K562 (cell line): ENCODE results near the gene MSANTD4. TPM values are rescaled to one million over a fixed set of nuclear protein-coding genes. Genes with fewer than 3 reads are reported as not detected.

Source experiments
- ATAC-seq: fragments of 200-7000 bp; cut with Tn5 transposase; 3 replicates; pipeline ENCODE4 v1.9.1; 2020; ENCODE audit warnings: moderate library complexity
- BruUV-seq: library from RNA; stranded (reverse); fragments of 400-500 nt; replicated peaks from 2 replicates; lab custom pipeline; 2021; lab: Mats Ljungman, UMichigan
- CTCF ChIA-PET: fragments of 300-600 bp; formaldehyde crosslinking; extraction: SDS; loops from one replicate; lab custom pipeline; 2021; ENCODE audit warnings: low intra/inter-chr PET ratio; lab: Yijun Ruan, JAX
- POLR2A ChIA-PET: fragments of 300-600, 350-650 bp; sonication (Branson Sonifier 250); formaldehyde crosslinking; extraction: SDS; loops from one replicate; lab custom pipeline; 2021; ENCODE audit warnings: antibody characterized with exemption, inconsistent platforms; lab: Yijun Ruan, JAX
- DNase-seq, 4 experiments: peaks; one replicate each; pipeline versions ENCODE4 v3.0.0 to v3.0.0-alpha.2; 2011 to 2018; ENCODE audit warnings: low spot score in 3 of 4, mixed read lengths in 3 of 4; ENCODE audit errors: extremely low read depth in 1 of 4
- FAIRE-seq: peaks from 2 replicates; lab custom pipeline; 2011; peaks lifted over from hg19 to GRCh38; lab: Jason Lieb, UNC
- H2AFZ ChIP-seq: 2 replicates; pipeline ENCODE4 v1.6.0; 2011; ENCODE audit warnings: low read depth, low read length, control low read depth, inconsistent platforms
- H3K27ac ChIP-seq: fragments of 200-600 bp; 3 replicates; pipeline ENCODE4 v1.8.0; 2011; ENCODE audit warnings: low read depth, mild to moderate bottlenecking, control low read depth, inconsistent platforms, low read length, moderate library complexity, mixed read lengths; ENCODE audit errors: extremely low read depth
- H3K27me3 ChIP-seq, 2 experiments: fragments of 300-600 bp in 1 of 2; 2 replicates in 1 of 2; 3 replicates in 1 of 2; pipeline versions ENCODE4 v1.6.0 to v1.8.0; 2011; ENCODE audit warnings: inconsistent platforms in 2 of 2, low read length in 2 of 2, mild to moderate bottlenecking in 1 of 2, mixed read lengths in 1 of 2, moderate library complexity in 1 of 2; ENCODE audit not compliant: control insufficient read depth in 2 of 2, insufficient read depth in 2 of 2
- H3K36me3 ChIP-seq: fragments of 300-600 bp; 3 replicates; pipeline ENCODE4 v1.8.0; 2011; ENCODE audit warnings: mild to moderate bottlenecking, low read length, inconsistent platforms; ENCODE audit not compliant: control insufficient read depth, insufficient read depth
- H3K4me1 ChIP-seq, 2 experiments: fragments of 200-600 bp in 1 of 2; replicated peaks in 1 of 2; 2 replicates in 1 of 2; 3 replicates in 1 of 2; pipeline versions ENCODE4 v1.5.1 to v1.8.0; 2011; ENCODE audit warnings: inconsistent platforms in 2 of 2, low read length in 2 of 2, mild to moderate bottlenecking in 1 of 2, mixed read lengths in 1 of 2, moderate library complexity in 1 of 2; ENCODE audit not compliant: control insufficient read depth in 2 of 2, insufficient read depth in 2 of 2
- H3K4me2 ChIP-seq: 2 replicates; pipeline ENCODE4 v1.6.1; 2011; ENCODE audit warnings: low read length, control low read depth, inconsistent platforms, mixed read lengths; ENCODE audit not compliant: insufficient read depth
- H3K4me3 ChIP-seq: fragments of 200-600 bp; sonication (generic), shearing (Covaris generic); 2 replicates; pipeline ENCODE4 v1.5.1; 2016; ENCODE audit warnings: control low read depth, inconsistent platforms
- H3K79me2 ChIP-seq: fragments of 200-600 bp; 3 replicates; pipeline ENCODE4 v1.8.0; 2011; ENCODE audit warnings: low read length, inconsistent platforms; ENCODE audit not compliant: control insufficient read depth, insufficient read depth
- H3K9ac ChIP-seq, 2 experiments: 2 replicates each; pipeline versions ENCODE4 v1.6.0 to v1.6.1; 2011; ENCODE audit warnings: low read depth in 2 of 2, low read length in 2 of 2, control low read depth in 1 of 2, inconsistent platforms in 1 of 2, mild to moderate bottlenecking in 1 of 2, mixed read lengths in 1 of 2; ENCODE audit not compliant: insufficient read depth in 1 of 2
- H3K9me1 ChIP-seq: one replicate; pipeline ENCODE4 v1.6.0; 2011; ENCODE audit warnings: inconsistent platforms, mild to moderate bottlenecking, low read length, moderate library complexity; ENCODE audit not compliant: control insufficient read depth, insufficient read depth
- H3K9me3 ChIP-seq: replicated peaks from 2 replicates; pipeline ENCODE4 v1.5.1; 2011; ENCODE audit warnings: low read depth, low read length, inconsistent platforms; ENCODE audit not compliant: control insufficient read depth, insufficient read depth
- H4K20me1 ChIP-seq: replicated peaks from 2 replicates; pipeline ENCODE4 v1.6.1; 2011; ENCODE audit warnings: low read length, inconsistent platforms, mixed read lengths; ENCODE audit not compliant: control insufficient read depth, insufficient read depth
- BMI1 ChIP-seq: fragments of 150-350 bp; IDR thresholded peaks from 2 replicates; pipeline ENCODE4 v1.6.1; 2014; ENCODE audit warnings: low read length
- ID3 ChIP-seq, 2 experiments: fragments of 250-450 bp in 1 of 2; fragments of 450-650 bp in 1 of 2; sonication (Bioruptor Pico) in 1 of 2; IDR thresholded peaks; 2 replicates each; pipeline versions ENCODE4 v1.6.1 to v1.8.0; 2016 to 2021; ENCODE audit warnings: mild to moderate bottlenecking in 2 of 2, moderate library complexity in 2 of 2, missing compliant biosample characterization in 1 of 2, missing genetic modification characterization in 1 of 2
- KDM1A ChIP-seq, 2 experiments: fragments of 450-650 bp; IDR thresholded peaks; 2 replicates each; pipeline ENCODE4 v1.6.1; 2016; ENCODE audit warnings: mild to moderate bottlenecking in 2 of 2
- KLF1 ChIP-seq: fragments of 450-650 bp; IDR thresholded peaks from 2 replicates; pipeline ENCODE4 v1.6.1; 2016; ENCODE audit warnings: missing genetic modification characterization, missing compliant biosample characterization
- MEF2A ChIP-seq: IDR thresholded peaks from 2 replicates; pipeline ENCODE4 v1.6.1; 2011; ENCODE audit warnings: low read depth, mild to moderate bottlenecking, low read length, moderate library complexity; ENCODE audit not compliant: control insufficient read depth
- POLR2A ChIP-seq: fragments of 450-650 bp; conservative IDR thresholded peaks from 2 replicates; pipeline ENCODE4 v1.6.1; 2016
- PYGO2 ChIP-seq: fragments of 450-650 bp; IDR thresholded peaks from 2 replicates; pipeline ENCODE4 v1.6.1; 2016; ENCODE audit warnings: mild to moderate bottlenecking, missing genetic modification characterization, moderate library complexity, missing compliant biosample characterization
- RUNX1 ChIP-seq: sonication (generic); IDR thresholded peaks from 2 replicates; pipeline ENCODE4 v1.6.1; 2016; ENCODE audit warnings: antibody characterized with exemption, low read depth
- SPI1 ChIP-seq: IDR thresholded peaks from 2 replicates; pipeline ENCODE4 v1.6.1; 2011; ENCODE audit warnings: low read depth, low read length, control low read depth, borderline replicate concordance
- ZNF253 ChIP-seq: fragments of 250-450 bp; sonication (Bioruptor Pico); conservative IDR thresholded peaks from 2 replicates; pipeline ENCODE4 v1.6.1; 2021; ENCODE audit warnings: mild to moderate bottlenecking
- ZNF717 ChIP-seq: fragments of 250-450 bp; sonication (Bioruptor Pico); IDR thresholded peaks from 2 replicates; pipeline ENCODE4 v1.5.0; 2021
- WGBS: fragments of 100-300 bp; shearing (Covaris generic); methylation state at CpG from one replicate; pipeline ENCODE4 v1.1.6; 2016; ENCODE audit warnings: low coverage, mixed read lengths; ENCODE audit not compliant: insufficient coverage; ENCODE audit errors: missing lambda C conversion rate; 5-methylcytosine and 5-hydroxymethylcytosine counted together
- in situ Hi-C: fragments of 300-500 bp; cut with MboI; formaldehyde crosslinking; loops from 4 replicates; pipeline ENCODE4 v1.15.0; 2018; ENCODE audit warnings: inconsistent platforms, mixed read lengths
- intact Hi-C: fragments of 100-400 bp; cut with micrococcal nuclease; formaldehyde crosslinking; loops from 2 replicates; pipeline ENCODE4 v1.14.2; 2022
- polyA plus RNA-seq, 8 experiments: library from polyadenylated mRNA; depleted of rRNA in 4 of 8; stranded (reverse) in 5 of 8; unstranded in 3 of 8; fragments of >200 nt; fragmentation: Nextera tagmentation in 2 of 8; fragmentation: Illumina TruSeq in 1 of 8; extraction: Ambion mirVana in 2 of 8; extraction: Trizol in 1 of 8; gene quantifications; 2 replicates each; pipeline versions ENCODE4 v1.2.1 to v1.2.3, GENCODE V29; 2011 to 2014; ENCODE audit warnings: inconsistent platforms in 1 of 8, missing spikeins in 1 of 8
- total RNA-seq, 7 experiments: library from RNA; depleted of rRNA in 6 of 7; stranded (reverse); fragments of >200 nt in 6 of 7; fragmentation: Illumina TruSeq in 2 of 7; extraction: Trizol in 2 of 7; gene quantifications; 2 replicates each; pipeline versions ENCODE4 v1.2.1 to v1.2.3, GENCODE V29; 2011 to 2021; ENCODE audit warnings: low replicate concordance in 1 of 7
- TF ChIP-seq, protein P1 (sequence below): fragments of 450-650 bp; IDR thresholded peaks from 2 replicates; pipeline ENCODE4 v1.6.1; 2017; ENCODE audit warnings: mild to moderate bottlenecking, moderate library complexity
- TF ChIP-seq, protein P2 (sequence below): fragments of 250-450 bp; sonication (Bioruptor Pico); IDR thresholded peaks from 2 replicates; pipeline ENCODE4 v1.5.0; 2021; ENCODE audit warnings: mild to moderate bottlenecking, borderline replicate concordance

MSANTD4 gene
- total and polyA plus RNA-seq, 9 of the 15 experiments (the other 6 are each of a cell fraction or from before 2014, with no cell fraction given) = 5.0 to 16.4 (median 10.2) TPM

DNA sequence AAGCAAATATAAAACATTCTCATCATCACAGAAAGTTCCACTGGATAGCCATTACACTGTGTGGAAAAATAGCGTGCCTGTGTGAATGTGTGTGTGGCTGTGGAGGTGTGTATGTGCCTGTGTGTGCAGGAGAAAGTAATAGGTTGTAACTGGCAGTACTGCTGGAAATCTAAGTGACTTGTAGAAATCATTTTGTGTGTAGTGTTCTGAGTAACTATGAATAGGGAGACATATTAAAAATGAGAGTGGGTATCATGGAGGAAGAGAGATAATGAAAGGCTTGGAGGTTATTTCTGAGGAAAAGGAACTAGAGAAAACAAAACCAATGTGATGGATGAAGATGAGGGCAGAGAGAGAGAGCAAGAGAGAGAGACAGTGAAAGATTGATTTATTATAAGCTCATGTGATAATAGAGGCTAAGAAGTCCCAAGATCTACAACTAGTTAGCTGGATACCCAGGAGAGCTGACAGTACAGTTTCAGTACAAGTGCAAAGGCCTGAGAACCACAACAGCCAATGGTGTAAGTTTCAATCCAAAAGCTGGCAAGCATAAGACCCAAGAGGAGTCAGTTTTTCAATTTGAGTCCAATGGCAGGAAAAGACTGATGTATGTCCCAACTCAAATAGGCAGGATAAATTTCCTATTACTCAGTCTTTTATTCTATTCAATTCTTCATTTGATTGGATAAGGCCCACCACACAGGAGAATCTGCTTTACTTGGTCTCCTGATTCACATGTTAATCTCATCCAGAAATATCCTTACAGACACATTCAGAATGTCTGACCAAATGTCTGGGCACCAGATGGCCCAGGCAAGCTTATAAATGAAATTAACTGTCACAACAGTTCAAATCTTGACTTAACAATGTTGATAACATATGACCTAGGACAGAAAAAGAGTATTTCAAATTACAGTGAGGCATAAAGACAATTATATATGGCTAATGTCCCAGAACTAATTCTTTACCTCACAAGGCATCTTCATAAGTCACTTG, 40.2 kb upstream of the MSANTD4 start:
- Histone ChIP-seq H3K9me3 (no peaks in the 10 kb centered on the region), H3K27ac (no peak overlapping the region)
- TF ChIP-seq BMI1 = no peak
- TF ChIP-seq ZNF717 (CRISPR knock-in tag) = no peak
- no peak for TF ChIP-seq SPI1
- TF ChIP-seq RUNX1 = no peak
- TF ChIP-seq KDM1A (IDR thresholded peaks at IDR 0.05) = no peak
- TF ChIP-seq POLR2A = no peak
- no peak for TF ChIP-seq PYGO2 (tag)
- TF ChIP-seq ZNF253 (CRISPR knock-in tag) = no peak
- TF ChIP-seq KLF1 = no peak
- TF ChIP-seq, protein P1, sequence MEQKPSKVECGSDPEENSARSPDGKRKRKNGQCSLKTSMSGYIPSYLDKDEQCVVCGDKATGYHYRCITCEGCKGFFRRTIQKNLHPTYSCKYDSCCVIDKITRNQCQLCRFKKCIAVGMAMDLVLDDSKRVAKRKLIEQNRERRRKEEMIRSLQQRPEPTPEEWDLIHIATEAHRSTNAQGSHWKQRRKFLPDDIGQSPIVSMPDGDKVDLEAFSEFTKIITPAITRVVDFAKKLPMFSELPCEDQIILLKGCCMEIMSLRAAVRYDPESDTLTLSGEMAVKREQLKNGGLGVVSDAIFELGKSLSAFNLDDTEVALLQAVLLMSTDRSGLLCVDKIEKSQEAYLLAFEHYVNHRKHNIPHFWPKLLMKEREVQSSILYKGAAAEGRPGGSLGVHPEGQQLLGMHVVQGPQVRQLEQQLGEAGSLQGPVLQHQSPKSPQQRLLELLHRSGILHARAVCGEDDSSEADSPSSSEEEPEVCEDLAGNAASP = no peak
- no peak for TF ChIP-seq ID3 (CRISPR knock-in tag; IDR thresholded peaks at IDR 0.05)
- TF ChIP-seq ID3 (tag; IDR thresholded peaks at IDR 0.05) = no peak
- no peak for TF ChIP-seq MEF2A
- TF ChIP-seq, protein P2, sequence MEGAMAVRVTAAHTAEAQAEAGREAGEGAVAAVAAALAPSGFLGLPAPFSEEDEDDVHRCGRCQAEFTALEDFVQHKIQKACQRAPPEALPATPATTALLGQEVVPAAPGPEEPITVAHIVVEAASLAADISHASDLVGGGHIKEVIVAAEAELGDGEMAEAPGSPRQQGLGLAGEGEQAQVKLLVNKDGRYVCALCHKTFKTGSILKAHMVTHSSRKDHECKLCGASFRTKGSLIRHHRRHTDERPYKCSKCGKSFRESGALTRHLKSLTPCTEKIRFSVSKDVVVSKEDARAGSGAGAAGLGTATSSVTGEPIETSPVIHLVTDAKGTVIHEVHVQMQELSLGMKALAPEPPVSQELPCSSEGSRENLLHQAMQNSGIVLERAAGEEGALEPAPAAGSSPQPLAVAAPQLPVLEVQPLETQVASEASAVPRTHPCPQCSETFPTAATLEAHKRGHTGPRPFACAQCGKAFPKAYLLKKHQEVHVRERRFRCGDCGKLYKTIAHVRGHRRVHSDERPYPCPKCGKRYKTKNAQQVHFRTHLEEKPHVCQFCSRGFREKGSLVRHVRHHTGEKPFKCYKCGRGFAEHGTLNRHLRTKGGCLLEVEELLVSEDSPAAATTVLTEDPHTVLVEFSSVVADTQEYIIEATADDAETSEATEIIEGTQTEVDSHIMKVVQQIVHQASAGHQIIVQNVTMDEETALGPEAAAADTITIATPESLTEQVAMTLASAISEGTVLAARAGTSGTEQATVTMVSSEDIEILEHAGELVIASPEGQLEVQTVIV (CRISPR knock-in tag) = no peak
- TF ChIP-seq, all 486 proteins: peak for 0
- Histone ChIP-seq H3K36me3 (no peaks in the 10 kb centered on the region), H4K20me1 (no peaks in the 10 kb centered on the region), H2AFZ (no peak overlapping the region), H3K4me2 (no peak overlapping the region), H3K4me3 (no peak overlapping the region), H3K9me1 (no peaks in the 10 kb centered on the region), H3K9ac (no peak overlapping the region), H3K79me2 (no peaks in the 10 kb centered on the region), H3K27me3 (no peaks in the 10 kb centered on the region), H3K4me1 (no peaks in the 10 kb centered on the region)
- DNase-seq = no peak
- intact Hi-C loops = no loop called here
- ChIA-PET CTCF (no interaction called here), POLR2A (no interaction called here)
- no peak for ATAC-seq
- in situ Hi-C loops = no loop called here
- no TSS peak for BruUV-seq
- 0% methylated on average over 1 of the region's 1 CpG for WGBS
- no peak for FAIRE-seq
